HepG2 (cell line): ENCODE results near the gene CRTAC1. TPM values are rescaled to one million over a fixed set of nuclear protein-coding genes. Genes with fewer than 3 reads are reported as not detected.

Experiments used
- ATAC-seq: fragments of 200-7000 bp; cut with Tn5 transposase; 3 replicates; pipeline ENCODE4 v1.9.1; 2020; ENCODE audit warnings: mild to moderate bottlenecking, moderate library complexity
- BruUV-seq: library from RNA; stranded (reverse); fragments of 400-500 nt; replicated peaks from 2 replicates; lab custom pipeline; 2021; lab: Mats Ljungman, UMichigan
- CTCF ChIA-PET: fragments of 300-600 bp; formaldehyde crosslinking; extraction: SDS; loops from one replicate; lab custom pipeline; 2021; ENCODE audit warnings: low total read pairs, inconsistent platforms, low intra/inter-chr PET ratio; lab: Yijun Ruan, JAX
- POLR2A ChIA-PET: fragments of 350-600 bp; sonication (Branson Sonifier 250); formaldehyde crosslinking; loops from one replicate; lab custom pipeline; 2020; ENCODE audit warnings: antibody characterized with exemption, inconsistent platforms; lab: Yijun Ruan, JAX
- DNase-seq: peaks from one replicate; pipeline ENCODE4 v3.0.0-alpha.2; 2015; ENCODE audit warnings: low spot score
- FAIRE-seq: peaks from 3 replicates; lab custom pipeline; 2011; peaks lifted over from hg19 to GRCh38; lab: Jason Lieb, UNC
- H2AFZ ChIP-seq: one replicate; pipeline ENCODE4 v1.6.1; 2011; ENCODE audit warnings: low read length, inconsistent platforms
- H3K27ac ChIP-seq: fragments of 300-600 bp; 3 replicates; pipeline ENCODE4 v1.8.0; 2011; ENCODE audit warnings: mixed run types, mild to moderate bottlenecking, mixed read lengths, low read length, inconsistent platforms; ENCODE audit not compliant: insufficient read depth; ENCODE audit errors: extremely low read length
- H3K27me3 ChIP-seq, 2 experiments: fragments of 200-600 bp in 1 of 2; 2 replicates in 1 of 2; 3 replicates in 1 of 2; pipeline versions ENCODE4 v1.6.0 to v1.8.0; 2011; ENCODE audit warnings: low read length in 2 of 2, mild to moderate bottlenecking in 2 of 2, moderate library complexity in 2 of 2, inconsistent platforms in 1 of 2; ENCODE audit not compliant: insufficient read depth in 2 of 2, control insufficient read depth in 1 of 2
- H3K36me3 ChIP-seq, 2 experiments: fragments of 200-600 bp in 1 of 2; replicated peaks in 1 of 2; 2 replicates in 1 of 2; 3 replicates in 1 of 2; pipeline versions ENCODE4 v1.5.1 to v1.8.0; 2011; ENCODE audit warnings: low read length in 2 of 2, inconsistent platforms in 1 of 2; ENCODE audit not compliant: insufficient read depth in 2 of 2, control insufficient read depth in 1 of 2
- H3K4me1 ChIP-seq: 2 replicates; pipeline ENCODE4 v1.5.1; 2012; ENCODE audit warnings: low read length, inconsistent platforms; ENCODE audit not compliant: insufficient read depth
- H3K4me2 ChIP-seq: 2 replicates; pipeline ENCODE4 v1.6.0; 2011; ENCODE audit warnings: low read depth, low read length, inconsistent platforms
- H3K4me3 ChIP-seq, 3 experiments: fragments of 200-600 bp in 1 of 3; sonication (generic), shearing (Covaris generic) in 1 of 3; replicated peaks in 1 of 3; 2 replicates each; pipeline ENCODE4 v1.5.1; 2011 to 2016; ENCODE audit warnings: low read length in 3 of 3, inconsistent platforms in 2 of 3, low read depth in 2 of 3, mild to moderate bottlenecking in 2 of 3, control low read depth in 1 of 3, mixed read lengths in 1 of 3; ENCODE audit not compliant: insufficient read depth in 1 of 3
- H3K79me2 ChIP-seq: one replicate; pipeline ENCODE4 v1.6.1; 2011; ENCODE audit warnings: low read length, inconsistent platforms; ENCODE audit not compliant: insufficient read depth
- H3K9ac ChIP-seq: 2 replicates; pipeline ENCODE4 v1.6.0; 2011; ENCODE audit warnings: mild to moderate bottlenecking, low read depth, low read length, inconsistent platforms; ENCODE audit not compliant: insufficient read depth
- H3K9me3 ChIP-seq: 2 replicates; pipeline ENCODE4 v1.5.1; 2012; ENCODE audit warnings: mild to moderate bottlenecking, low read length
- H4K20me1 ChIP-seq: 2 replicates; pipeline ENCODE4 v1.6.0; 2011; ENCODE audit warnings: inconsistent platforms, mild to moderate bottlenecking, low read length, moderate library complexity; ENCODE audit not compliant: insufficient read depth
- GATAD2A ChIP-seq: IDR thresholded peaks from 2 replicates; pipeline ENCODE4 v1.6.1; 2016
- HNF4A ChIP-seq: sonication (generic); formaldehyde crosslinking; IDR thresholded peaks from 2 replicates; pipeline ENCODE4 v1.4.0; 2020; ENCODE audit warnings: missing genetic modification reagents
- NCOA1 ChIP-seq: sonication (generic); formaldehyde crosslinking; IDR thresholded peaks from 2 replicates; pipeline ENCODE4 v1.9.0; 2021; ENCODE audit warnings: missing genetic modification reagents
- PAF1 ChIP-seq: IDR thresholded peaks from 2 replicates; pipeline ENCODE4 v1.6.1; 2016; ENCODE audit warnings: missing genetic modification reagents, missing compliant biosample characterization
- SIX4 ChIP-seq: sonication (generic); formaldehyde crosslinking; IDR thresholded peaks from 2 replicates; pipeline ENCODE4 v1.4.0; 2020; ENCODE audit warnings: missing genetic modification reagents
- U2AF2 ChIP-seq: fragments of 200-400 bp; formaldehyde crosslinking; IDR thresholded peaks from 2 replicates; pipeline ENCODE4 v1.6.1; 2017; ENCODE audit warnings: low read depth, mild to moderate bottlenecking, low read length
- ZNF253 ChIP-seq: sonication (generic); formaldehyde crosslinking; IDR thresholded peaks from 2 replicates; pipeline ENCODE4 v1.8.0; 2022; ENCODE audit warnings: mild to moderate bottlenecking, missing genetic modification reagents, borderline replicate concordance
- ZNF530 ChIP-seq: sonication (generic); formaldehyde crosslinking; IDR thresholded peaks from 2 replicates; pipeline ENCODE4 v1.5.0; 2020; ENCODE audit warnings: low read depth, mild to moderate bottlenecking, missing genetic modification reagents
- WGBS: methylation state at CpG from one replicate; pipeline ENCODE4 v1.1.6; 2017; ENCODE audit warnings: low lambda C conversion rate; 5-methylcytosine and 5-hydroxymethylcytosine counted together
- in situ Hi-C: cut with HindIII; loops from 2 replicates; pipeline ENCODE4 v1.10.0; 2017; ENCODE audit warnings: low pct_unique_long_range_greater_than_20kb; ENCODE audit not compliant: extremely low pct_ligation_motif_present
- intact Hi-C: fragments of 100-400 bp; cut with micrococcal nuclease; formaldehyde crosslinking; loops from one replicate; pipeline ENCODE4 v1.10.0; 2022; ENCODE audit not compliant: unreplicated experiment
- polyA plus RNA-seq, 8 experiments: library from polyadenylated mRNA; depleted of rRNA in 3 of 8; stranded (reverse) in 7 of 8; unstranded in 1 of 8; fragments of >200 nt; fragmentation: Illumina TruSeq in 4 of 8; extraction: Trizol in 4 of 8; gene quantifications; 2 replicates each; pipeline versions ENCODE4 v1.2.1 to v1.2.3, GENCODE V29; 2011 to 2016; ENCODE audit warnings: low read depth in 4 of 8, missing spikeins in 1 of 8, mixed read lengths in 1 of 8; ENCODE audit not compliant: insufficient read depth in 1 of 8
- total RNA-seq, 5 experiments: library from RNA; depleted of rRNA; stranded (reverse); fragments of >200 nt; fragmentation: Illumina TruSeq; extraction: Trizol; gene quantifications; 2 replicates each; pipeline ENCODE4 v1.2.3, GENCODE V29; 2016; ENCODE audit warnings: low read depth in 1 of 5
- TF ChIP-seq, protein P1 (sequence below): IDR thresholded peaks from 2 replicates; pipeline ENCODE4 v1.6.1; 2012; ENCODE audit warnings: low read depth, low read length, improper control_type of control experiment
- TF ChIP-seq, protein P2 (sequence below): sonication (generic); formaldehyde crosslinking; IDR thresholded peaks from 2 replicates; pipeline ENCODE4 v1.4.0; 2020; ENCODE audit warnings: missing genetic modification reagents
- TF ChIP-seq, protein P3 (sequence below): sonication (generic); formaldehyde crosslinking; IDR thresholded peaks from 2 replicates; pipeline ENCODE4 v1.8.1; 2023; ENCODE audit warnings: missing genetic modification reagents, inconsistent platforms, borderline replicate concordance
- TF ChIP-seq, protein P4 (sequence below): IDR thresholded peaks from 2 replicates; pipeline ENCODE4 v1.6.1; 2018; ENCODE audit warnings: missing genetic modification reagents
- TF ChIP-seq, protein P5 (sequence below): sonication (generic); formaldehyde crosslinking; IDR thresholded peaks from 2 replicates; pipeline ENCODE4 v1.8.0; 2022; ENCODE audit warnings: missing genetic modification reagents, mild to moderate bottlenecking, inconsistent platforms, borderline replicate concordance

The CRTAC1 gene
- total and polyA plus RNA-seq, 2 of the 13 experiments (the other 11 are each of a cell fraction or from before 2014, with no cell fraction given): not detected

DNA sequence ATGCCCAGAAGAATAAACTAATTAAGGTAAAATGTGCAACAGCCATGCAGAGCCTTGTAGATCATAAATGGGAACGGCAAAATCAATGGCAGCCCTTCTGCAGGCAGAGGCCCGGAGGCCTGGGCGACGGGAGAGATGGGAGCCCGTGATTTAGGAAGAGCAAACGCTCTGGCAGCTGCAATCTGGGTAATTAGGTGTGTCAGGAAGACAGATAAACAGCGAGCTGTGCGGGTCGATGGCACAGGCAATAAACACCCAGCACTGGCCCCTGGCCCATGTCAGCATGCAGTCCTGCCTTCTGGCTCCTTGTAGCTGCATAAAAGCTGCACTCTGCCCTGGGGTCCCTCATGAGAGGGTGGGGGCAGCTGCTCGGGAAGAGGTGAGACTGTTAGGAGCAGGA, 102.8 kb downstream of the CRTAC1 start:
- DNase-seq (no peak), FAIRE-seq (no peak), ATAC-seq (no peak)
- H3K9ac ChIP-seq: no peak overlapping the region
- H2AFZ ChIP-seq: no peak overlapping the region
- no peaks in the 10 kb centered on the region for H3K9me3 ChIP-seq
- intact Hi-C loops: no loop called here
- H3K79me2 ChIP-seq: no peaks in the 10 kb centered on the region
- ChIA-PET POLR2A (no interaction called here), CTCF (no interaction called here)
- peaks cover 3 to 47% of the 10 kb centered on the region in 2 experiments; a peak in 4 of 5 replicates for H3K27me3 ChIP-seq
- H3K4me3 ChIP-seq: no peak overlapping the region
- in situ Hi-C loops: no loop called here
- TF ChIP-seq, protein P1, sequence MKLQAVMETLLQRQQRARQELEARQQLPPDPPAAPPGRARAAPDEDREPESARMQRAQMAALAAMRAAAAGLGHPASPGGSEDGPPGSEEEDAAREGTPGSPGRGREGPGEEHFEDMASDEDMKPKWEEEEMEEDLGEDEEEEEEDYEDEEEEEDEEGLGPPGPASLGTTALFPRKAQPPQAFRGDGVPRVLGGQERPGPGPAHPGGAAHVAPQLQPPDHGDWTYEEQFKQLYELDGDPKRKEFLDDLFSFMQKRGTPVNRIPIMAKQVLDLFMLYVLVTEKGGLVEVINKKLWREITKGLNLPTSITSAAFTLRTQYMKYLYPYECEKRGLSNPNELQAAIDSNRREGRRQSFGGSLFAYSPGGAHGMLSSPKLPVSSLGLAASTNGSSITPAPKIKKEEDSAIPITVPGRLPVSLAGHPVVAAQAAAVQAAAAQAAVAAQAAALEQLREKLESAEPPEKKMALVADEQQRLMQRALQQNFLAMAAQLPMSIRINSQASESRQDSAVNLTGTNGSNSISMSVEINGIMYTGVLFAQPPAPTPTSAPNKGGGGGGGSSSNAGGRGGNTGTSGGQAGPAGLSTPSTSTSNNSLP: no peak
- TF ChIP-seq ZNF530 (no peak), HNF4A (CRISPR knock-in tag) (no peak), GATAD2A (CRISPR knock-in tag) (no peak), U2AF2 (no peak), ZNF253 (CRISPR knock-in tag) (no peak), NCOA1 (CRISPR knock-in tag) (no peak), SIX4 (no peak), PAF1 (CRISPR knock-in tag) (no peak)
- TF ChIP-seq, protein P2, sequence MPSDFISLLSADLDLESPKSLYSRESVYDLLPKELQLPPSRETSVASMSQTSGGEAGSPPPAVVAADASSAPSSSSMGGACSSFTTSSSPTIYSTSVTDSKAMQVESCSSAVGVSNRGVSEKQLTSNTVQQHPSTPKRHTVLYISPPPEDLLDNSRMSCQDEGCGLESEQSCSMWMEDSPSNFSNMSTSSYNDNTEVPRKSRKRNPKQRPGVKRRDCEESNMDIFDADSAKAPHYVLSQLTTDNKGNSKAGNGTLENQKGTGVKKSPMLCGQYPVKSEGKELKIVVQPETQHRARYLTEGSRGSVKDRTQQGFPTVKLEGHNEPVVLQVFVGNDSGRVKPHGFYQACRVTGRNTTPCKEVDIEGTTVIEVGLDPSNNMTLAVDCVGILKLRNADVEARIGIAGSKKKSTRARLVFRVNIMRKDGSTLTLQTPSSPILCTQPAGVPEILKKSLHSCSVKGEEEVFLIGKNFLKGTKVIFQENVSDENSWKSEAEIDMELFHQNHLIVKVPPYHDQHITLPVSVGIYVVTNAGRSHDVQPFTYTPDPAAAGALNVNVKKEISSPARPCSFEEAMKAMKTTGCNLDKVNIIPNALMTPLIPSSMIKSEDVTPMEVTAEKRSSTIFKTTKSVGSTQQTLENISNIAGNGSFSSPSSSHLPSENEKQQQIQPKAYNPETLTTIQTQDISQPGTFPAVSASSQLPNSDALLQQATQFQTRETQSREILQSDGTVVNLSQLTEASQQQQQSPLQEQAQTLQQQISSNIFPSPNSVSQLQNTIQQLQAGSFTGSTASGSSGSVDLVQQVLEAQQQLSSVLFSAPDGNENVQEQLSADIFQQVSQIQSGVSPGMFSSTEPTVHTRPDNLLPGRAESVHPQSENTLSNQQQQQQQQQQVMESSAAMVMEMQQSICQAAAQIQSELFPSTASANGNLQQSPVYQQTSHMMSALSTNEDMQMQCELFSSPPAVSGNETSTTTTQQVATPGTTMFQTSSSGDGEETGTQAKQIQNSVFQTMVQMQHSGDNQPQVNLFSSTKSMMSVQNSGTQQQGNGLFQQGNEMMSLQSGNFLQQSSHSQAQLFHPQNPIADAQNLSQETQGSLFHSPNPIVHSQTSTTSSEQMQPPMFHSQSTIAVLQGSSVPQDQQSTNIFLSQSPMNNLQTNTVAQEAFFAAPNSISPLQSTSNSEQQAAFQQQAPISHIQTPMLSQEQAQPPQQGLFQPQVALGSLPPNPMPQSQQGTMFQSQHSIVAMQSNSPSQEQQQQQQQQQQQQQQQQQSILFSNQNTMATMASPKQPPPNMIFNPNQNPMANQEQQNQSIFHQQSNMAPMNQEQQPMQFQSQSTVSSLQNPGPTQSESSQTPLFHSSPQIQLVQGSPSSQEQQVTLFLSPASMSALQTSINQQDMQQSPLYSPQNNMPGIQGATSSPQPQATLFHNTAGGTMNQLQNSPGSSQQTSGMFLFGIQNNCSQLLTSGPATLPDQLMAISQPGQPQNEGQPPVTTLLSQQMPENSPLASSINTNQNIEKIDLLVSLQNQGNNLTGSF: no peak
- TF ChIP-seq, protein P3, sequence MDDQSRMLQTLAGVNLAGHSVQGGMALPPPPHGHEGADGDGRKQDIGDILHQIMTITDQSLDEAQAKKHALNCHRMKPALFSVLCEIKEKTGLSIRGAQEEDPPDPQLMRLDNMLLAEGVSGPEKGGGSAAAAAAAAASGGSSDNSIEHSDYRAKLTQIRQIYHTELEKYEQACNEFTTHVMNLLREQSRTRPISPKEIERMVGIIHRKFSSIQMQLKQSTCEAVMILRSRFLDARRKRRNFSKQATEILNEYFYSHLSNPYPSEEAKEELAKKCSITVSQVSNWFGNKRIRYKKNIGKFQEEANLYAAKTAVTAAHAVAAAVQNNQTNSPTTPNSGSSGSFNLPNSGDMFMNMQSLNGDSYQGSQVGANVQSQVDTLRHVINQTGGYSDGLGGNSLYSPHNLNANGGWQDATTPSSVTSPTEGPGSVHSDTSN (CRISPR knock-in tag): no peak
- TF ChIP-seq, protein P4, sequence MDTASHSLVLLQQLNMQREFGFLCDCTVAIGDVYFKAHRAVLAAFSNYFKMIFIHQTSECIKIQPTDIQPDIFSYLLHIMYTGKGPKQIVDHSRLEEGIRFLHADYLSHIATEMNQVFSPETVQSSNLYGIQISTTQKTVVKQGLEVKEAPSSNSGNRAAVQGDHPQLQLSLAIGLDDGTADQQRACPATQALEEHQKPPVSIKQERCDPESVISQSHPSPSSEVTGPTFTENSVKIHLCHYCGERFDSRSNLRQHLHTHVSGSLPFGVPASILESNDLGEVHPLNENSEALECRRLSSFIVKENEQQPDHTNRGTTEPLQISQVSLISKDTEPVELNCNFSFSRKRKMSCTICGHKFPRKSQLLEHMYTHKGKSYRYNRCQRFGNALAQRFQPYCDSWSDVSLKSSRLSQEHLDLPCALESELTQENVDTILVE: no peak
- TF ChIP-seq, protein P5, sequence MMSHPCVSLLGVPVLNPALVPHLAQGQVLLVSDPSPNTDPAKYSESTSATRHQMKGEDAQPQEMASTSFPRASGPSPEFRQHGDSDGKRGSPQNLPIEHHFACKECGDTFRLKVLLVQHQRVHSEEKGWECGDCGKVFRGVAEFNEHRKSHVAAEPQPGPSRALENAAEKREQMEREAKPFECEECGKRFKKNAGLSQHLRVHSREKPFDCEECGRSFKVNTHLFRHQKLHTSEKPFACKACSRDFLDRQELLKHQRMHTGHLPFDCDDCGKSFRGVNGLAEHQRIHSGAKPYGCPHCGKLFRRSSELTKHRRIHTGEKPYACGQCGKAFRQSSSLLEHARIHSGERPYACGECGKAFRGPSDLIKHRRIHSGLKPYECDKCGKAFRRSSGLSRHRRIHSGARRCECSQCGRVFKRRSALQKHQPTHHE: no peak
- no TSS peak for BruUV-seq
- H3K4me2 ChIP-seq: no peak overlapping the region
- no peaks in the 10 kb centered on the region for H3K4me1 ChIP-seq
- no peaks in the 10 kb centered on the region for H3K36me3 ChIP-seq
- no peak overlapping the region for H3K27ac ChIP-seq
- 7% methylated on average over 10 of the region's 10 CpGs for WGBS
- H4K20me1 ChIP-seq: no peaks in the 10 kb centered on the region
